RPMI7951 (cell line): ENCODE data around the gene DENND4C. TPM values are rescaled to one million over a fixed set of nuclear protein-coding genes. Genes with fewer than 3 reads are reported as not detected.
"Not testable (repeated sequence)": the region's sequence is repeated elsewhere in the genome, so short reads cannot be mapped to it uniquely, and the experiment has no call there.

Experiments
- DNase-seq: peaks from one replicate; pipeline ENCODE4 v3.0.0-alpha.2; 2012; ENCODE audit warnings: low read depth
- total RNA-seq: library from RNA; depleted of rRNA; stranded (reverse); fragments of >200 nt; shearing (Covaris generic); gene quantifications from 2 replicates; pipeline ENCODE4 v1.2.3, GENCODE V29; 2014; rRNA removed

DENND4C gene
- total RNA-seq, 1 experiment from 2014 or later, result 65.4 TPM

DNA sequence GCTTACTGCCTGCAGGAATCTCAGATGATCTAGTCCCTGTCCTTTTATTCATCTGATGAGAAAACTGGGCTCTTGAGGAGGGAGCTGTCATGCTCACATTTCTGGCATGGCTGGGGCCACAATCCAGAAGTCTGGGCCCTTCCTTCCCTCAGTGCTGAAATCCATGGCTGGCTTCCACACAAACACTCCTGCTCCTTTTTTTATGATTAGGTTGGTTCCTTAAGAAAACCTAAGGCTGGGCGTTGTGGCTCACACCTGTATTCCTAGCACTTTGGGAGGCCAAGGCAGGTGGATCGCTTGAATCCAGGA lies 179.7 kb downstream of the DENND4C start:
- DNase-seq, result no peak

DNA sequence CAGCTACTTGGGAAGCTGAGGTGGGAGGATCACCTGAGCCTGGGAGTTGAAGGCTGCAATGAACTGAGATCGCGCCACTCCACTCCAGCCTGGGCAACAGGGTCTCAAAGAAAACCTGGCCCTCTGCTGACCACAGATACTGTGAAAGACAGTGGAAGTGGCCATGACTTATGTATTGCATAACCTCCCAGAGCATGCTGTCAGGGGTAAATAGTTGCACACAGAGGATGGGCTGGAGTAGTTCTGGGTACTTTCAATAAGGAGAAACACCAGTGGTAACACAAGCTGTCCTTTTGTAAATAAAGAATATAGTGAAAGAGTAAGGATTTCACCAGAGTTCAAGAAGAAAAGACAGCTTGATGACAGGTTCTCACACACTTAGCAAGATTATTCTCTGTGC lies 180.1 kb downstream of the DENND4C start:
- DNase-seq, result no peak

DNA sequence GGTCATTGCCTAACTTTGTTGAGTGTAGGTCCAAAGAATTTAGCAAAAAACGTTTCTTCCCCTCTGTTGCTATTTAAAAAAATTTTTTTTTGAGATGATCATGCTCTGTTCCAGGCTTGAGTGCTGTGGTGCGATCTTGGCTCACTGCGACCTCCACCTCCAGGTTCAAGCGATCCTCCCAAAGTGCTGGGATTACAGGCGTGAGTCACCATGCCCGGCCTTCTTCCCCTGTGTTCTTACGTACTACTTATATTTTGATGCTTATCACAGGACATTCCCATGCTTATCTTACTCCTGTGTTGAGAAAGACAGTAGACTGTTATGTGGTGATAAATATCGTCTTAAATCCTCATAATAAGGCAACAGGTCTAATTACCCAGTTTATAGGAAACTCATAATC lies 180.8 kb downstream of the DENND4C start:
- DNase-seq, result no peak

DNA sequence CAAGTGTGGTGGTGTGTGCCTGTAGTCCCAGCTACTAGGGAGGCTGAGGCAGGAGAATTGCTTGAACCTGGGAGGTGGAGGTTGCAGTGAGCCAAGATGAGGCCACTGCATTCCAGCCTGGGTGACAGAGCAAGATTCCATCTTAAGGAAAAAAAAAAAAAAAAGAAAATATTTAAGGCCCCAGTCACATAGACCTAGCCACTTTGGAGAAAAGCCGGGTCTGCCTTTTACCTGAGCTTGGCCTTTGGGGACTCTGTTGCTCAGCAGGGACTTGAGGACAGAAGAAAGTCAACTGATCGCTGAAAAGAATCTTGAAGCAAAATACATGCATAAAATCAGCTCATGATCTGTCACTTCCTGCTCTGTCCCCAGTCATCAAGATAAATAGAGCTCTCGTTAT lies 183.0 kb downstream of the DENND4C start:
- DNase-seq, result not testable (repeated sequence)

DNA sequence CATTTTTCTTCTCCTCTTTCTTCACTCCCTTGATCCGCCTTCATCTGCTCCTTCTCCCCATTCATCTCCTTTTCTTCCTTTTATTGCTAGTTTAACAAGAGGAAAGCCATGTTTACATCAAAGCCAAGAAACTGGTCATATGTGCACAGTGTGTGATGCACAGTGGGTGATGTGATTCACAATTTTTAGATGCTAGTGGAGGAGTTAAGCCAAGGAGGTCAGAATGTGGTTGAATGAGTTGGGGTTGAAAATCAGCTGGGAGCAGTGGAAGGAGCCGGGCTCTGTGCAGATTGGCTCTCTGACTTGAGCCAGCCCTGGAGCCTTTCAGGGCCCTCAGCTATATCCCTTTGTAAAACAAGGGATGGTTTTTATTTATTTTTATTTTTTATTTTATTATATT lies 185.7 kb downstream of the DENND4C start:
- no peak for DNase-seq

DNA sequence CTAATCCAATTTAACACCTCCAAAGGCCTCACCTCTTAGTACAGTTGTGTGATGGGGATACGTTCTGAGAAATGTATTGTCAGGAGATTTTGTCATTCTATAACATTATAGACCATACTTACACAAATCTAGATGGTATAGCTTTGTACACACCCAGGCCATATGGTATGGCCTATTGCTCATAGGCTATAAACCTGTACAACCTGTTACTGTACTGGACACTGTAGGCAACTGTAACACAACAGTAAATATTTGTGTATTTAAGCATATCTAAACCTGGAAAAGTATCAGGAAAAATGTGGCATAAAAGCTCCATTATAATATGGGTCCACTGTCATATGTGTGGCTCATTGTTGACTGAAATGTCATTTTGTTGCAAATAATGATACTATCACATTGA lies 190.4 kb downstream of the DENND4C start:
- DNase-seq, result no peak

Other genes starting within 250 kb of the DENND4C start
- under 0.01 TPM in 1 of 2 replicates, not detected in the other for gene SAXO1, start 197.5 kb upstream of the DENND4C start, total RNA-seq
- 51.2 and 60.0 TPM in 2 replicates for gene RRAGA, start 181.3 kb upstream of the DENND4C start, total RNA-seq
- gene HAUS6, start 127.8 kb upstream of the DENND4C start, total RNA-seq, result 25.1 and 31.7 TPM in 2 replicates
- gene PLIN2, start 103.2 kb upstream of the DENND4C start, total RNA-seq, result 96.3 and 116 TPM in 2 replicates
- gene RPS6, start 149.5 kb downstream of the DENND4C start, total RNA-seq, result 1,145 and 1,315 TPM in 2 replicates
- 1.5 and 2.3 TPM in 2 replicates for gene ACER2, start 178.3 kb downstream of the DENND4C start, total RNA-seq